B cell (primary cell): ENCODE measurements around the gene ANO2. TPM values are rescaled to one million over a fixed set of nuclear protein-coding genes. Genes with fewer than 3 reads are reported as not detected.

Source experiments
- ATAC-seq: fragments of 200-7000 bp; cut with Tn5 transposase; one replicate; pipeline ENCODE4 v1.10.0; 2021; ENCODE audit warnings: low read depth, mild to moderate bottlenecking, moderate number of reproducible peaks, moderate library complexity
- CTCF ChIA-PET: fragments of 350-600 bp; sonication (Branson Sonifier 250); formaldehyde crosslinking; loops from one replicate; lab custom pipeline; 2021; ENCODE audit warnings: antibody characterized with exemption, inconsistent platforms; lab: Charles Lee
- POLR2A ChIA-PET: fragments of 350-600 bp; sonication (Branson Sonifier 250); formaldehyde crosslinking; loops from one replicate; lab custom pipeline; 2021; ENCODE audit warnings: antibody characterized with exemption; lab: Charles Lee
- DNase-seq: peaks from one replicate; pipeline ENCODE4 v3.0.0; 2013
- H2AFZ ChIP-seq: 2 replicates; pipeline ENCODE4 v1.6.1; 2012; ENCODE audit warnings: mild to moderate bottlenecking, low read depth, low read length; ENCODE audit not compliant: insufficient read depth, poor library complexity, severe bottlenecking
- H3K27ac ChIP-seq, 2 donors: 1 replicate in 1 of 2; 2 replicates in 1 of 2; pipeline ENCODE4 v1.5.1; 2012 to 2013; ENCODE audit warnings: low read length in 2 of 2, mild to moderate bottlenecking in 2 of 2, moderate library complexity in 1 of 2
- H3K27me3 ChIP-seq, 4 experiments: fragments of 200-600 bp in 1 of 4; sonication (generic) in 1 of 4; replicated peaks in 1 of 4; 1 replicate in 2 of 4; 2 replicates in 2 of 4; pipeline versions ENCODE4 v1.6.1 to v1.7.0; 2013 to 2016; ENCODE audit warnings: low read length in 3 of 4, mild to moderate bottlenecking in 2 of 4, mixed read lengths in 1 of 4, moderate library complexity in 1 of 4; ENCODE audit not compliant: insufficient read depth in 4 of 4, control insufficient read depth in 3 of 4; ENCODE audit errors: control extremely low read depth in 1 of 4
- H3K36me3 ChIP-seq, 2 experiments: replicated peaks in 1 of 2; 1 replicate in 1 of 2; 2 replicates in 1 of 2; pipeline versions ENCODE4 v1.6.1 to v1.7.1; 2013; ENCODE audit warnings: low read length in 1 of 2; ENCODE audit not compliant: insufficient read depth in 2 of 2, control insufficient read depth in 1 of 2; ENCODE audit errors: control extremely low read depth in 1 of 2, extremely low read depth in 1 of 2
- H3K4me1 ChIP-seq, 2 donors: fragments of 200-600 bp in 1 of 2; sonication (generic) in 1 of 2; 1 replicate in 1 of 2; 2 replicates in 1 of 2; pipeline versions ENCODE4 v1.5.1 to v1.6.1; 2013 to 2017; ENCODE audit warnings: low read length in 2 of 2; ENCODE audit not compliant: control insufficient read depth in 2 of 2, insufficient read depth in 2 of 2
- H3K4me2 ChIP-seq: replicated peaks from 2 replicates; pipeline ENCODE3; 2012; ENCODE audit warnings: mild to moderate bottlenecking, low read depth, low read length; ENCODE audit not compliant: poor library complexity, severe bottlenecking
- H3K4me3 ChIP-seq, 5 experiments: fragments of 200-600 bp in 1 of 5; sonication (generic) in 1 of 5; 1 replicate in 3 of 5; 2 replicates in 2 of 5; pipeline versions ENCODE4 v1.5.1 to v1.7.0; 2011 to 2016; ENCODE audit warnings: low read length in 4 of 5, mild to moderate bottlenecking in 4 of 5, low read depth in 2 of 5, control low read depth in 1 of 5, moderate library complexity in 1 of 5; ENCODE audit not compliant: insufficient read depth in 1 of 5; ENCODE audit errors: control extremely low read depth in 1 of 5, extremely low read depth in 1 of 5
- H3K79me2 ChIP-seq: fragments of 200-600 bp; sonication (generic); one replicate; pipeline ENCODE4 v1.6.0; 2016; ENCODE audit warnings: low read length; ENCODE audit not compliant: control insufficient read depth, insufficient read depth
- H3K9ac ChIP-seq: fragments of 200-600 bp; sonication (generic); 2 replicates; pipeline ENCODE4 v1.6.1; 2017; ENCODE audit warnings: mild to moderate bottlenecking, low read length, moderate library complexity
- H3K9me3 ChIP-seq, 3 donors: one replicate each; pipeline versions ENCODE4 v1.6.1 to v1.7.1; 2013; ENCODE audit warnings: low read length in 2 of 3; ENCODE audit not compliant: control insufficient read depth in 2 of 3, insufficient read depth in 1 of 3; ENCODE audit errors: control extremely low read depth in 1 of 3
- H4K20me1 ChIP-seq: 2 replicates; pipeline ENCODE4 v1.6.0; 2012; ENCODE audit warnings: mild to moderate bottlenecking, low read length; ENCODE audit not compliant: insufficient read depth, control insufficient read depth, poor library complexity, severe bottlenecking
- H3K27ac Mint-ChIP-seq: one replicate; pipeline ENCODE4 v1.8.0; 2021; ENCODE audit warnings: mixed read lengths
- H3K27me3 Mint-ChIP-seq: one replicate; pipeline ENCODE4 v1.8.0; 2021; ENCODE audit warnings: mixed read lengths
- H3K4me1 Mint-ChIP-seq: one replicate; pipeline ENCODE4 v1.8.0; 2021; ENCODE audit warnings: mixed read lengths
- H3K4me3 Mint-ChIP-seq: one replicate; pipeline ENCODE4 v1.8.0; 2021; ENCODE audit warnings: mixed read lengths
- H3K9me3 Mint-ChIP-seq: one replicate; pipeline ENCODE4 v1.8.0; 2022; ENCODE audit warnings: mixed read lengths; ENCODE audit not compliant: insufficient read depth
- CTCF ChIP-seq: fragments of 200-600 bp; IDR thresholded peaks from one replicate; pipeline ENCODE4 v1.8.0; 2022; ENCODE audit warnings: antibody characterized with exemption, mild to moderate bottlenecking
- EZH2 ChIP-seq: IDR thresholded peaks from 2 replicates; pipeline ENCODE4 v1.6.1; 2012; ENCODE audit warnings: borderline replicate concordance, low read depth, mild to moderate bottlenecking, moderate library complexity, low read length; ENCODE audit not compliant: insufficient read depth, poor library complexity, severe bottlenecking
- WGBS: methylation state at CpG from one replicate; pipeline ENCODE4 v1.1.5; 2013; ENCODE audit warnings: missing lambda C conversion rate; ENCODE audit not compliant: insufficient coverage; 5-methylcytosine and 5-hydroxymethylcytosine counted together
- intact Hi-C: fragments of 100-400 bp; cut with micrococcal nuclease; formaldehyde crosslinking; loops from one replicate; pipeline ENCODE4 v1.10.0; 2022
- polyA plus RNA-seq: library from polyadenylated mRNA; depleted of rRNA; stranded (reverse); fragments of >200 nt; gene quantifications from 2 replicates; pipeline ENCODE4 v1.2.3, GENCODE V29; 2012
- total RNA-seq, 2 donors: library from RNA; stranded (reverse); fragments of 120-200 nt in 1 of 2; gene quantifications; 1 replicate in 1 of 2; 2 replicates in 1 of 2; pipeline versions ENCODE4 v1.2.3 to v1.2.4, GENCODE V29; 2013 to 2022

The ANO2 gene
- total and polyA plus RNA-seq, 2 donors (not counting 1 experiment from before 2014, with no cell fraction given) = not detected

GRCh38 chr12:5716201-5716600, 228.9 kb downstream of the ANO2 start:
- no peak for TF ChIP-seq EZH2
- no peak for TF ChIP-seq CTCF
- ATAC-seq = no peak
- H3K36me3 ChIP-seq = no peaks in the 10 kb centered on the region
- no peak overlapping the region for H3K9ac ChIP-seq
- H3K4me2 ChIP-seq = no peak overlapping the region
- no peak for DNase-seq
- no peak overlapping the region for H3K4me3 Mint-ChIP-seq
- H2AFZ ChIP-seq = no peak overlapping the region
- H3K4me1 Mint-ChIP-seq = no peaks in the 10 kb centered on the region
- peaks cover 0 to 4% (median 0%) of the 10 kb centered on the region in 4 experiments for H3K27me3 ChIP-seq
- no peak overlapping the region for H3K4me3 ChIP-seq
- H3K27ac ChIP-seq = no peak overlapping the region
- H3K4me1 ChIP-seq = no peaks in the 10 kb centered on the region
- H3K79me2 ChIP-seq = no peaks in the 10 kb centered on the region
- peaks cover 7% of the 10 kb centered on the region for H3K27me3 Mint-ChIP-seq
- no peaks in the 10 kb centered on the region for H3K9me3 Mint-ChIP-seq
- no peak overlapping the region for H3K27ac Mint-ChIP-seq
- intact Hi-C loops = no loop called here
- ChIA-PET CTCF (no interaction called here), POLR2A (no interaction called here)
- no peaks in the 10 kb centered on the region for H4K20me1 ChIP-seq
- WGBS = no CpG with 5 or more reads among the region's 1 CpG
- H3K9me3 ChIP-seq = no peaks in the 10 kb centered on the region

DNA sequence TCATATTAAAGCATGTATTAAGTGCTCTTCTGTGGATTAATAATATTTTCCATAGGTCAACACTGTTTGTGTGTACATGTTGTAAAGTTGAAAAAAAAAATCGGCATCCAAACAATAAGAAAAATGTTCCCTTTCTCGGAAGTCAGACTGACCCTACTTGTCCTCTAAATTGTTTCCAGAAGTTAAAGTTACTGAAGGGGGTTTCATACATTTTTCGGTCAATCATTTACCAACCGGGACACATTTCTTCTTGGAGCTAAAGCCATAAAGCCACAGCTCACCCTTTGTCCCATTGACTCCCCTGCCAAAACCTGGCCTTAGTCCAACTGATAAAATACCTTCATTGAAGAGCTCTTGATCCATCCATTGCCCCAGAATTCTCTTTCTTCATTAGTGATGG, 230.0 kb downstream of the ANO2 start:
- ChIA-PET POLR2A (no interaction called here), CTCF (interaction anchor here (0.7 kb wide), 1 partner anchor 533 kb away, joined by 3 read pairs; no protein-coding TSS in a partner anchor)
- Histone ChIP-seq H3K79me2 (no peaks in the 10 kb centered on the region), H3K9ac (no peak overlapping the region), H3K27me3 (no peaks in the 10 kb centered on the region), H4K20me1 (no peaks in the 10 kb centered on the region), H2AFZ (no peak overlapping the region), H3K9me3 (no peaks in the 10 kb centered on the region), H3K4me1 (no peaks in the 10 kb centered on the region), H3K4me3 (no peak overlapping the region), H3K36me3 (no peaks in the 10 kb centered on the region), H3K27ac (no peak overlapping the region), H3K4me2 (no peak overlapping the region)
- H3K4me1 Mint-ChIP-seq = no peaks in the 10 kb centered on the region
- ATAC-seq (no peak), DNase-seq (no peak)
- intact Hi-C loops = no loop called here
- no peaks in the 10 kb centered on the region for H3K27me3 Mint-ChIP-seq
- no peaks in the 10 kb centered on the region for H3K9me3 Mint-ChIP-seq
- no peak overlapping the region for H3K4me3 Mint-ChIP-seq
- 85% methylated on average over 2 of the region's 4 CpGs for WGBS
- TF ChIP-seq CTCF (no peak), EZH2 (no peak)
- H3K27ac Mint-ChIP-seq = no peak overlapping the region
